GM13976 (cell line): ENCODE measurements around the gene ZNF581.
A peak's percentile ranks its signal among the peaks of the same experiment; 100 is the strongest.

Source experiments
- DNase-seq: peaks from one replicate; pipeline ENCODE4 v3.0.0; 2012; ENCODE audit warnings: low spot score
- CTCF ChIP-seq: IDR thresholded peaks from 2 replicates; pipeline ENCODE4 v1.5.1; 2012; ENCODE audit warnings: borderline replicate concordance, mild to moderate bottlenecking; ENCODE audit not compliant: insufficient read depth; ENCODE audit errors: extremely low read depth, missing control alignments, control extremely low read depth
- in situ Hi-C: fragments of 300-500 bp; cut with MboI; formaldehyde crosslinking; loops from one replicate; pipeline ENCODE4 v1.12.0; 2022; ENCODE audit warnings: low sequenced_read_pairs, mixed read lengths, inconsistent platforms; ENCODE audit not compliant: unreplicated experiment

The ZNF581 gene

DNA sequence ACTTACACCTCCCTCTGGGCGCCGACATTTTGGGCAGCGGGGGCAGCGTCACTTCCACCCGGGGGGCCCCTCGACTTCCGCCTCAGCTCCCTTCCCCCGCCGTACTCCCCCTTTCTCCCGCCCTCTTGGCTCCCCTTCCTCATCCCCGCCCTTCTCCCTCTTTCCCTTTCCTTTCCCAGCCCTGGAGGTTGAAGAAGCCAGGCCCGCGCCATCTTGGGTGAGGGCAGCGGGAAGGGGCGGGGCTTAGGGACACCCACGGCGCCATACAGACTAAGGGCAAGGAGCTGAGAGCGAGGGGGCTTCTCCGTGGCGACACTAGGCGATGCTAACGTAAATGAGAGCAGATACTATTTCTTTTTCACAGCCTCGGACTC is 44.0 kb upstream of the ZNF581 start, which contains the start of gene FIZ1:
Gene FIZ1 (minus strand): TSS at position 50 of the 374 bp plus-strand sequence. CDS start 1,652 bp downstream, outside the sequence.
- in situ Hi-C loops = no loop called here
- no peak for TF ChIP-seq CTCF
- peak; percentile 88 for DNase-seq

- in situ Hi-C loops = no loop called here
Observed at GRCh38 chr19:55599842-55600661, 43.4 kb upstream of the ZNF581 start, which contains the start of gene ZNF524. Gene ZNF524 (plus strand): TSS chr19:55600288. CDS start chr19:55602113, 1,825 bp downstream.

DNA sequence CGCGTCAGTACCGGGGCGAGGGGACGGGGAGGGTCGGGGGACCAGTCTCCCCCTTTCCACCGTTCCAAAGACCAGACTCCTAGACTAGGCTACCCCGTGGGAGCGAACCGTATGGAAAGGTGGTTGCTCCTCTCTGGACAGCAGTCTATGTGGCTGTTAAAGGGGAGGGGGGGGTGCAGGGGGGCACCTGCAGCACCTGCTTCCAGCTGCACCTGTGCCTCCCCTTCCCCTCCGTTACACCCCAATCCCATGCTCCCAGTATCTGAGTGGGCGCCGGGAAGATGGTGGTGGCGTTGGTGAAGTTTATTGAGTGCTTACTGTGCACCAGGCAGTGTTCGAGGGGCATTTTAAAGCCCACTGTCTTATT is 42.8 kb upstream of the ZNF581 start:
- TF ChIP-seq CTCF = no peak
- in situ Hi-C loops = no loop called here
- DNase-seq = no peak

More at GRCh38 chr19:55599842-55600661, 43.4 kb upstream of the ZNF581 start, which contains the start of gene ZNF524:
- peak; percentile 90 for DNase-seq
- TF ChIP-seq CTCF = no peak

- no peak for DNase-seq
- TF ChIP-seq CTCF = no peak
- in situ Hi-C loops = no loop called here
Observed at GRCh38 chr19:55601084-55601483, 42.4 kb upstream of the ZNF581 start.

- in situ Hi-C loops = no loop called here
- TF ChIP-seq CTCF = no peak
- no peak for DNase-seq
Observed at GRCh38 chr19:55602104-55603001, 41.1 kb upstream of the ZNF581 start.

DNA sequence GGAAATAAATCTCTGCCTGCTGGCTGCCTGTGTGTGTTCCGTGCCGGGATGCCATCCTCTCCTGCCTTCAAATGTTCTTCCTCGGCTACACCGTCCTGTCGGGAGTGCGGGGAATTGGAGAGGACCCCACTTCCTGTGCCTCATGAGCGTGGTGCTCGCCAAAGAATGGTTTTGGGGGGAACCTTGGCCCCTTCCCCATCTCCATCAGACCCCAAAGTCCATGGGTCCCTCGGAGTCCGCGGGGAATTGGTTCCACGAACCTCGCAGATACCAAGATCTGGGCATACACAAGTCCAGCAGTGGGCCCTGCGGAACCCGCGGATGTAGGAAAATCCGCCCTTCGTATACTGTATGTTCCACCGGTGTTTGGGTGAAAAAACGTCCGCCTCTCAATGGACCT is 40.3 kb upstream of the ZNF581 start:
- in situ Hi-C loops = no loop called here
- TF ChIP-seq CTCF = no peak
- DNase-seq = no peak
